A204.1 (cell line): ENCODE data around the gene ST6GALNAC5.
"Not testable (repeated sequence)": the region's sequence is repeated elsewhere in the genome, so short reads cannot be mapped to it uniquely, and the experiment has no call there.

Experiments
- FAIRE-seq: peaks from 2 replicates; lab custom pipeline; 2012; peaks lifted over from hg19 to GRCh38; lab: Jason Lieb, UNC

ST6GALNAC5 gene

DNA sequence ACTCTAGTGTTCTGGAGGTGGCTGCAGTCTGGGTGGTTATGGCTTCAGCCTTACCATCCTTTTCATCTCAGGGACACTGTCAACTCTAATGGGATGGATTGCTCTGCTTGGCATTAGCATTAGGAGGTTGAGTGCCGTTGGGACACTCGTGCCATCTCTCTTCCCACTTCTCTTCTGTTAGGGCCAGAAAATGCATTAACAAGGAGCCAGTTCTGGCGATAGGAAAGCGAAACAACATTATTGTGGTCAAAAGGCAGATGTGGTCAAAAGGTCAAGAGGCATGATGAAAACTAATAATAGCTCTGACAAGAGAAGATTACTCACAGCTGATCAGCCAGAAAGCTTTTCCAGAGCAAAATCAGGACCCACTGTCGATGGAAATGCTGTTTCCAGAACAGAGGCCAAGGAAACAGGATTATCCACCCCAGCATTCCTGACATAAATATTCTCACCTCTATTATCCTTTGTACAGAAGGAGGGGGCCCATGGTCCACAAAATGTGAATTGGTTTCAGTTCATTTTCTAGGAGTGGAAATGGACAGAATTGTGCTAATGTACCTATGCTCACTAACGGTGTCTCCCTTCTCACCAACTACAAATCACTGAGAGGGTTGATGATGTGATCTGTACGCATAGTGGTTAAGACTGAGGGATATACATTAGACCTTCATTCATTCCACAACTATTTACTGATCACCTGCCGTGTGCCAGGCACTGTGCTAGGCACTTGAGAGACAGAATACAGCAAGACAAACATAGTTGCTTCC is 72.0 kb downstream of the ST6GALNAC5 start:
- FAIRE-seq, result no peak

DNA sequence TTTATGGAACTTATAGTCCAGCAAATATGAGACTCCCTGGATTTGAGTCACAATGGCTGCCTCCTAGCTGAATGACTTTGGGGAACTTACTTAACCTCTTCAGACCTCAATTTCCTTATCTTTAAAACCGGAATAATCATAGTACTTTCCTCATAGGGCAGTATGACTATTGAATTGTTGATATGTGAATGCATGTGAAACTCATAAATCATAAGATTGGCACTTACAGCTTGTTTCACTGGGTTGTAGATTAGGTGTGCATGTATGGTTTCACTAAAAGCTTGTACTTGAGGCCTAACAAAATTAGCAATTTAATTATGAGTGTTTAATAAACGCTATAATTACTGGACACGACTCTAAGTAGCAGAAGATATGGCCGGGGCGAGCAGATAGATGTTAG is 72.5 kb downstream of the ST6GALNAC5 start:
- no peak for FAIRE-seq

DNA sequence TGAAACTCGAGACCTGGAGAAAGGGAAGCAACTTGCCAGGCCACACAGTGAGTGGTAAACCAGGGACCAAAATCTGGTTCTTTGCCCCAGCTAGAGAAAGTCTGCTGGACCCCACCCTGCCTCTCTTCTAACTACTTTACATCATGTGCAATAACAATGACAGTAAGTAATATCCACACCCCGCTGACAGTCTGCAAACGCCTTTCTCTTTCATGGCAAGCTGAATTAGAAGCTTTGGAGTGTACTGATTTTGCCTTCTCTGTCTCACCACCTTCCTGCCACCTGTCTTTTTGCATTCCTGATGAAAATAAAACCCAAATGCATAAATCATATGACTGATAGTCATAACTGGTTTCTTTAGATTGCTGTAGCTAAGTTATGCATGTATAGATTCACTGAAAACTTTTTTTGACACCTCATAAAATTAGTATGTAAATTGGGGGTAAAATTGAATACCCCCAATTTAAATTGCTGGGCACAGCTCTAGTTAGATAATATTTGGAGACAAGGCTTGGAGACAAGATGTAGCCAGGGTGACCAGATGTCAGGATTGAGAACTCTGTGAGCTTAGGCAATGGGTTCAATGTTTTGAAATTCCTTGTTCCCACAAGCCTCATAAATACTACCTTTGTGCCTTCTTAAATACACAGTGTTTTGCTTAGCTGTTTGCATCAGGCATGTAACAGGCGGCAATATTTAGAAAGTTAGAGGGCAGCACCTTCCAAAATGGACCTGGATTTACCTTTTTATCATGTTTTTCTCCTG is 73.5 kb downstream of the ST6GALNAC5 start:
- FAIRE-seq, result no peak

GRCh38 chr1:76942549-76942948 is 75.3 kb downstream of the ST6GALNAC5 start:
- FAIRE-seq, result no peak

GRCh38 chr1:76944942-76945341 is 77.7 kb downstream of the ST6GALNAC5 start:
- FAIRE-seq, result no peak

DNA sequence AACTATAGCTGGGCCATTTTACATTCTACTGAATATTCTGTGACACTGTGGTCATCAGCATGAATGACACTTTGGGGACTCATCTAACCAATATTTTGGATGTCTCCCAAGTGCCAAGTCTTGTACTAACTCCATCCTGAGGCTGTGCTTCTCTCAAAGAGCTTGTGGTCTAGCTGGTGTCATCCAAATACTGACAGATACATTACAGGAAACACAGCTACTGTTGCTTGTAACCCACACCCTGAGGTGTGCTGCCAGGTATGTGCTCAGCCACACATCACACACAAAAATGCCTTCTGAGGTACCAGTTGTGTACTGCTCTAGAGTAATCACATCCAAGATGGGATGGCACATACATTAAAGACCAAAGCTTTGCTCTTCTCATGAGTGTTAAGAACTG is 81.6 kb downstream of the ST6GALNAC5 start:
- no peak for FAIRE-seq

DNA sequence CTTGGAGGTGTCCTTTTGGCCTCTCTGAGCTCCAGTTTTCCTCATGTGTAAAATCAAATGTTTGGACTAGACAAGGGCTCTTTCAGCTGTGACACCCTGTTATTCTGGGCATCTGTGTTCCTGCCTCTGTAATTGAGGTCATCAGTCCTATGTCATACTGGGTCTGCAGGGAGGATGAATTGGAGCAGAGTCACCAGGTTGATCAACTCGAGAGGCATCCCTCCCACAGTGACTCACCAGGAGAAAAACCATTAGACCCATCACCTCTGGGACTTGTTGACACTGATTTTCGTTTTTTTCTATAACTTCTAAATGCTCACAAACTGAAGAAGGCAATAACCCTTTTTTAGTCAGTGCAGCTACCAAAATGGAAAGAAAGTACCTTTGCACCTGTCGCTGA is 82.2 kb downstream of the ST6GALNAC5 start:
- no peak for FAIRE-seq

- no peak for FAIRE-seq
These were observed 83.0 kb downstream of the ST6GALNAC5 start for GRCh38 chr1:76950306-76950705.

DNA sequence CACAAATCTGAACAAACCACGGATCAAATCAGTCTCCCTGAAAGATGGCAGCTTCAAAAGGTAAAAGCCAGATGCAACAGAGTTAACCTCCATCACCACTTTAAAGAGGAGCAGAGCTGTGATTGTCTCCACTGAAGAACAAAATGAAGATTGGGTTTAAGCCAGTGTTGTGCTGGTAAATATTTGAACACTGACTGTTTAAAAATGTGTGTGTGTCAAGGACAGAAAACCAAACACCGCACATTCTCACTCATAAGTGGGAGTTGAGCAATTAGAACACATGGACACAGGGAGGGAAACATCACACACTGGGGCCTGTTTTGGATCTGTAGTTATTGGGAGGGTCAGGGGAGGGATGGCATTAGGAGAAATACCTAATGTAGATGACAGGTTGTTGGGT is 83.9 kb downstream of the ST6GALNAC5 start:
- FAIRE-seq, result no peak

DNA sequence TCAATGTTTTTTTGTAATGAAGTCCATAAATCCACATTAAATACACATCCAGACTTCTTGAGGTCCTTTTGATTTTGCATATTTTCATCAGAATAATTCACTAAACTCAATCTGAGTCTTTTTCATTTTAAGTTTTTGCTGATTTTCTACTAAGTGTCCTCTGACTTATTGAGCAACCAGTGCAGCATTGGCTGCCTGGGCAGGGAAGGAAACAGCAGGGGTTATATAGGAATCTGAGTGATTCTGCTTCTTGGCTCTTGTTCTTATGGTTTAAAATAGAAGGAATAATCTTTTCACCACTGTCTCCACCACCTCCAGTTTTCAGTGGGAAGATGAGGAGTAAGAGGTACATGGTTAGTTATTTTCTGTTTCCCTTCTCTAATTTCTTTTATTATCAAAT is 88.4 kb downstream of the ST6GALNAC5 start:
- FAIRE-seq, result no peak

GRCh38 chr1:76957961-76958360 is 90.7 kb downstream of the ST6GALNAC5 start:
- no peak for FAIRE-seq

GRCh38 chr1:76958828-76959227 is 91.5 kb downstream of the ST6GALNAC5 start:
- no peak for FAIRE-seq

GRCh38 chr1:76959556-76959955 is 92.3 kb downstream of the ST6GALNAC5 start:
- no peak for FAIRE-seq

GRCh38 chr1:76961181-76961819 is 94.0 kb downstream of the ST6GALNAC5 start:
- FAIRE-seq, result no peak

- FAIRE-seq, result no peak
These were observed 94.5 kb downstream of the ST6GALNAC5 start for GRCh38 chr1:76961820-76962207.

DNA sequence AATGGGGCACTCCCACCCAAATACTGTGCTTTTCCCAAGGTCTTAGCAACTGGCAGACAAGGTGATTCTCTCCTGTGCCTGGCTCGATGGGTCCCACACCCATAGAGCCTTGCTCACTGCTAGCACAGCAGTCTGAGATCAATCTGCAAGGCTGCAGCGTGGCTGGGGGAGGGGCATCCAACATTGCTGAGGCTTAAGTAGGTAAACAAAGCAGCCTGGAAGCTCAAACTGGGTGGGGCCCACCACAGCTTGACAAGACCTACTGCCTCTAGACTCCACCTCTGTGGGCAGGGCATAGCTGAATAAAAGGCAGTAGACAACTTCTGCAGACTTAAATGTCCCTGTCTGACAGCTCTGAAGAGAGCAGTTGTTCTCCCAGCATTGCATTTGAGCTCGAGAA is 114.0 kb downstream of the ST6GALNAC5 start:
- not testable (repeated sequence) for FAIRE-seq

- no peak for FAIRE-seq
These were observed 122.7 kb downstream of the ST6GALNAC5 start for GRCh38 chr1:76989976-76990375.

DNA sequence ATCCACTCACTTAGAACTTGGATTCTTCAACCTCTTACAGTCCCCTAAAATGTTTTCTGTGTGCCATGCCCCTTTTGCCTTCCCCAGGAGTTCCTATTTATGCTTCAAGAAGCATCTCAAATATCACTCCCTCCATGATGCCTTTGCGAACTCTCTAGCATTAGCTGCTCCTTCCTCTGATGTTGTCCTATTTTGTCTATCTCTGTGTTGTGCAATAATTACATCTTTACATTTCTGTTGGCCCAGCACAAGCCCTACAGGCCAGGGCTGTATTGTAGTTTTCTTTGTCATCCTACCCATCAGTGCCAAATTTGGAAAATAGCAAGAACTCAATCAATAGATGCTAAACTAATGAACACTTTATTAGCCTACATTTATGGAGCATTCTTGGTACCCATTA is 125.8 kb downstream of the ST6GALNAC5 start:
- no peak for FAIRE-seq

- no peak for FAIRE-seq
These were observed 131.4 kb downstream of the ST6GALNAC5 start for GRCh38 chr1:76998582-76999223.

- no peak for FAIRE-seq
These were observed 140.4 kb downstream of the ST6GALNAC5 start for GRCh38 chr1:77007675-77008074.

DNA sequence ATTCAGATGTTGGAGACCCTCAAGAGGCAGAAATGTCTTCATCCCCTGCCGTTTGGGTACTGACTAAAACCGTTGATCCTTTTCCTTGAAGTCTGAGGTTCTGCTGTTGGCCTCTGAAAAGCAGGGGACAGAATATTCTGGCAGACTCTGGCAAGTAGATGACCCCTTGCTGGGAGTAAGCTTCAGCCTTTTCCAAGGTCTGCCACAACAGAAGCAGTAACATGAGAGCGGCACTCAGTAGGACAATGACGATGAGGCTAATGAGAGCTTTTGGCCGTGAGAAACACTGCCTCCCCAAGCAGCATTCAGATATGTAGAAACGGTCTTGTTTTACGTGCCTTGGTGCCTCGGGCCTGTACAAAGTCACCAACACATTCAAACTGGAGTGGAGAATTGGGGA is 143.7 kb downstream of the ST6GALNAC5 start:
- no peak for FAIRE-seq

- FAIRE-seq, result no peak
These were observed 144.8 kb downstream of the ST6GALNAC5 start for GRCh38 chr1:77012066-77012465.
